ENCODE results near the gene LSG1. TPM values are rescaled to one million over a fixed set of nuclear protein-coding genes. Genes with fewer than 3 reads are reported as not detected.
A peak's percentile ranks its signal among the peaks of the same experiment; 100 is the strongest.

Gene LSG1
- total and polyA plus RNA-seq, 2 donors (not counting 1 experiment from before 2014, with no cell fraction given): 27.6 to 35.3 TPM

DNA sequence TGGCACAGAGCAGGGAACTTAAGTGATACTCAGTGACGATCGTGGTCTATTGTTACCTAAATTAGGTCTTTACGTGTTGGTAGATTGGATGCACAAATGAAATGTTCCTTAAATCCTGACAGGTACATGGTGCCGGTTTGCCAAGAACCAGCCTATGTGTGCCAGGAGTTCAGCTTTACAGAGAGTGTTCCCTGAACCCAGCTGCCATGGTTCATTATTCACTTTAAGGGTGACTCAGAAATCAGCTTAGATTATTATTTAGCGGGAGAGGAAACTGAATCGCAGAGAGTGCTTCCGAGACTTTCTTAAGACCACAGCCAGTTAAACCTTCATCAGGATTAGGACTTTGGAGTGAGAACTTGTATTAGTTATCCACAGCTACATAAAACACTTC, 35.2 kb upstream of the LSG1 start:
- H3K36me3 ChIP-seq (ENCODE audit: control insufficient read depth, insufficient read depth, low read length): no peaks in the 10 kb centered on the region
- no peaks in the 10 kb centered on the region for H3K27me3 ChIP-seq (ENCODE audit: control insufficient read depth, insufficient read depth, low read length)
- TF ChIP-seq, protein P1, sequence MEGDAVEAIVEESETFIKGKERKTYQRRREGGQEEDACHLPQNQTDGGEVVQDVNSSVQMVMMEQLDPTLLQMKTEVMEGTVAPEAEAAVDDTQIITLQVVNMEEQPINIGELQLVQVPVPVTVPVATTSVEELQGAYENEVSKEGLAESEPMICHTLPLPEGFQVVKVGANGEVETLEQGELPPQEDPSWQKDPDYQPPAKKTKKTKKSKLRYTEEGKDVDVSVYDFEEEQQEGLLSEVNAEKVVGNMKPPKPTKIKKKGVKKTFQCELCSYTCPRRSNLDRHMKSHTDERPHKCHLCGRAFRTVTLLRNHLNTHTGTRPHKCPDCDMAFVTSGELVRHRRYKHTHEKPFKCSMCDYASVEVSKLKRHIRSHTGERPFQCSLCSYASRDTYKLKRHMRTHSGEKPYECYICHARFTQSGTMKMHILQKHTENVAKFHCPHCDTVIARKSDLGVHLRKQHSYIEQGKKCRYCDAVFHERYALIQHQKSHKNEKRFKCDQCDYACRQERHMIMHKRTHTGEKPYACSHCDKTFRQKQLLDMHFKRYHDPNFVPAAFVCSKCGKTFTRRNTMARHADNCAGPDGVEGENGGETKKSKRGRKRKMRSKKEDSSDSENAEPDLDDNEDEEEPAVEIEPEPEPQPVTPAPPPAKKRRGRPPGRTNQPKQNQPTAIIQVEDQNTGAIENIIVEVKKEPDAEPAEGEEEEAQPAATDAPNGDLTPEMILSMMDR (conservative IDR thresholded peaks at IDR 0.05 in 1 of 2, IDR thresholded peaks at IDR 0.05 in 1 of 2; ENCODE audit: low read depth in 1 of 2, low read length in 2 of 2): no peak
- no peak for TF ChIP-seq EZH2 (IDR thresholded peaks at IDR 0.05; ENCODE audit: low read length, missing control alignments)
- no peak overlapping the region for H3K9ac ChIP-seq (ENCODE audit: insufficient read depth, low read length)
- H3K27ac ChIP-seq (ENCODE audit: insufficient read depth, low read length): no peak overlapping the region
- H2AFZ ChIP-seq (ENCODE audit: low read length): no peak overlapping the region
- DNase-seq (ENCODE audit: low read depth in 2 of 2): peak in 1 of 2 donors; percentile 32
- H3K79me2 ChIP-seq (ENCODE audit: control insufficient read depth, insufficient read depth, low read length): no peaks in the 10 kb centered on the region
- H3K4me2 ChIP-seq (ENCODE audit: extremely low read depth, insufficient read depth, low read length): no peak overlapping the region
- no peaks in the 10 kb centered on the region for H3K4me1 ChIP-seq (ENCODE audit: control insufficient read depth, extremely low read depth, insufficient read depth, low read length)
- no peak overlapping the region for H3K4me3 ChIP-seq (replicated peaks in 1 of 4; ENCODE audit: control extremely low read depth in 1 of 4, insufficient read depth in 1 of 4, low read depth in 3 of 4, low read length in 4 of 4)
- H4K20me1 ChIP-seq (ENCODE audit: control insufficient read depth, extremely low read depth, insufficient read depth, low read length): no peaks in the 10 kb centered on the region
- H3K9me3 ChIP-seq (ENCODE audit: control insufficient read depth, insufficient read depth, low read depth, low read length): no peaks in the 10 kb centered on the region

DNA sequence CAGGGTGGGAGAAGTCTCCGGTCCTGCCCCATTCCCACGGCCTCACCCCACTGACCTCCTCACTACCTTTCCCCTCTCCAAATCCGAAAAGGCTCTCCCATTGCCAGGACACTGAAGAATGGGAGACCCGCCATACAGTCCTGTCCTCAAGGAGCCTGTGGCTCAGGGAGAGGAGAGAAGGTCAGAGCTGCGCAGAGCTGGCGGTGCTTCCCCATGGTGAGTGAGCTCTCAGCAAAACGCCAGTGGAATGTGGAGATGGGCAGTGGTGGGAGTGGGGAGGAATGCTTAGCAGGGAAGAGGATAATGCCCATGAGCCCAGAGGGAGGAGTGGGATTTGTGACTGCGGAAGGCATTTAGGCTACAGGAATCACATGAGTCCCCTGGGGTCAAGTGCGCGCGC, 33.8 kb upstream of the LSG1 start:
- Histone ChIP-seq H3K4me2 (ENCODE audit: extremely low read depth, insufficient read depth, low read length) (no peak overlapping the region), H2AFZ (ENCODE audit: low read length) (no peak overlapping the region), H4K20me1 (ENCODE audit: control insufficient read depth, extremely low read depth, insufficient read depth, low read length) (no peaks in the 10 kb centered on the region), H3K36me3 (ENCODE audit: control insufficient read depth, insufficient read depth, low read length) (no peaks in the 10 kb centered on the region), H3K9me3 (ENCODE audit: control insufficient read depth, insufficient read depth, low read depth, low read length) (no peaks in the 10 kb centered on the region), H3K4me3 (replicated peaks in 1 of 4; ENCODE audit: control extremely low read depth in 1 of 4, insufficient read depth in 1 of 4, low read depth in 3 of 4, low read length in 4 of 4) (no peak overlapping the region), H3K27ac (ENCODE audit: insufficient read depth, low read length) (no peak overlapping the region), H3K4me1 (ENCODE audit: control insufficient read depth, extremely low read depth, insufficient read depth, low read length) (no peaks in the 10 kb centered on the region), H3K79me2 (ENCODE audit: control insufficient read depth, insufficient read depth, low read length) (no peaks in the 10 kb centered on the region), H3K9ac (ENCODE audit: insufficient read depth, low read length) (no peak overlapping the region), H3K27me3 (ENCODE audit: control insufficient read depth, insufficient read depth, low read length) (no peaks in the 10 kb centered on the region)
- TF ChIP-seq, protein P1 (conservative IDR thresholded peaks at IDR 0.05 in 1 of 2, IDR thresholded peaks at IDR 0.05 in 1 of 2; ENCODE audit: low read depth in 1 of 2, low read length in 2 of 2): no peak
- TF ChIP-seq EZH2 (IDR thresholded peaks at IDR 0.05; ENCODE audit: low read length, missing control alignments): no peak
- no peak for DNase-seq (ENCODE audit: low read depth in 2 of 2)

DNA sequence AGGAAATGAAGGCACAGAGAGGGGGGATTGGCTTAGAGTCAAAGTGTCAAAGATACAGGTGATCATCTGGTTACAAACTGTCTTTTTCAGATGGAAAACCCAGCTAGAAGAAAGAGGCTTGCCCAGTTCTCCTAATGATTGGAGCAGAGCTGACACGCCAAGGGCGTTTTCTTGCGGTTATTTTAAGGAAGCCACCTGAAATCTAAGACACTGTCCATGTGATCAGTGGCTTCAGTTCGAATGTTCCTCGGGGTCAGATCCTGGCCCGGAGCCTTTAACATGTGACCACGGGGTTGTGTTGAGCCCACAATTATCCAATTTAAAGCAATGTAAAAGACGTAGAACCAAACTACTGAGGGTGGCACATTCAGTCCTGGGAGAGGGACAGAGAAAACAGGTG, 33.2 kb upstream of the LSG1 start:
- Histone ChIP-seq H3K9ac (ENCODE audit: insufficient read depth, low read length) (no peak overlapping the region), H3K4me1 (ENCODE audit: control insufficient read depth, extremely low read depth, insufficient read depth, low read length) (no peaks in the 10 kb centered on the region), H3K4me2 (ENCODE audit: extremely low read depth, insufficient read depth, low read length) (no peak overlapping the region), H3K79me2 (ENCODE audit: control insufficient read depth, insufficient read depth, low read length) (no peaks in the 10 kb centered on the region), H4K20me1 (ENCODE audit: control insufficient read depth, extremely low read depth, insufficient read depth, low read length) (no peaks in the 10 kb centered on the region), H3K4me3 (replicated peaks in 1 of 4; ENCODE audit: control extremely low read depth in 1 of 4, insufficient read depth in 1 of 4, low read depth in 3 of 4, low read length in 4 of 4) (no peak overlapping the region), H3K36me3 (ENCODE audit: control insufficient read depth, insufficient read depth, low read length) (no peaks in the 10 kb centered on the region), H3K9me3 (ENCODE audit: control insufficient read depth, insufficient read depth, low read depth, low read length) (no peaks in the 10 kb centered on the region), H3K27ac (ENCODE audit: insufficient read depth, low read length) (no peak overlapping the region), H2AFZ (ENCODE audit: low read length) (no peak overlapping the region), H3K27me3 (ENCODE audit: control insufficient read depth, insufficient read depth, low read length) (no peaks in the 10 kb centered on the region)
- TF ChIP-seq, protein P1 (conservative IDR thresholded peaks at IDR 0.05 in 1 of 2, IDR thresholded peaks at IDR 0.05 in 1 of 2; ENCODE audit: low read depth in 1 of 2, low read length in 2 of 2): no peak
- TF ChIP-seq EZH2 (IDR thresholded peaks at IDR 0.05; ENCODE audit: low read length, missing control alignments): no peak
- no peak for DNase-seq (ENCODE audit: low read depth in 2 of 2)
